Measurements from ENCODE around the gene CCNF. TPM values are rescaled to one million over a fixed set of nuclear protein-coding genes. Genes with fewer than 3 reads are reported as not detected.

CCNF gene
- total and polyA plus RNA-seq, 9 of the 15 experiments (the other 6 are each of a cell fraction or from before 2014, with no cell fraction given) = 4.1 to 70.1 (median 29.5) TPM

DNA sequence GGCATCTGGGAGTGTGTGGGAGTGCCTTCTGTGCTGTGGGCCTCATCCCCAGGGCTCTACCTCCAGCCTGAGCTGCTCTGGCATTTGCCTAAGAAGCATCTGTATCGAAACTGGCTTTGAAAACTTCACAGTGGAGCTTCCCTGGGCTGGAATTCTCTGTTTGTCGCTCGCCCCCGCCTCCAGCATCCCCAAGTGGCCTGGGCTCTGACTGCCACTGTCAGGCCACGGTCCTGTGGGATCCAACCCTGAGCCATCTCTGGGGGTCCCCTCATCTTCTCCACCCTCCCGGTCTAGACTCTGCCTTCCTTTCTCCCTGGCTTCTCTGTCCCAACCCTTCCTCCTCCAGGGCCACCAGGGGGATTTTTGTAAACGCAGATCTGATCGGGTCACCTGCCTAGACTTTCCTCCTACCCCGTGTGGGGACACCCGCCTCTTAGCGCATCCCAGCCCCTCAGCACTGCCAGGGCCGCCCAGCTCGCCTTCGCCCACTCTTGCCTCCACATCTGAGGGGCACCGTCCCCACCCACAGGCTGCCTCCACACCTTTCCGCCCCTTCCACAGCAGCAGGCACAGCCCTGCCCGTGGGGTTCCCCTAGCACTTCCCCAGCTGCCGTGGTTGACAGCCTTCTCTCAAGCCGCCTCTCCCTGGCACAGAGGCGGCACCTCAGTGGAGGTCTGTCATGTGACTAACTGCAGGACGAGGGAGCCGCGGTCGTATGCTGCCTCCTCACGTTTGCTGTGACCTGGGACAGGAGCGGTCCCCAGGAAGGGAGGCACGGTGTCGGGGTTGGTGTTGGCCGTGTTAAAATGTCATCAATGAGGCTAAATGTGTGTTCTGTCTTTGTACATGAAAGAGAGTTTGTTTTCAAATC is 57.6 kb downstream of the CCNF start:
- no peaks in the 10 kb centered on the region for H3K9me1 ChIP-seq (ENCODE audit: control insufficient read depth, insufficient read depth, low read length)
- H3K79me2 ChIP-seq (ENCODE audit: control insufficient read depth, insufficient read depth, low read length) = peaks cover 73% of the 10 kb centered on the region
- in situ Hi-C loops (cut with MboI) (no loop called here), intact Hi-C loops (cut with micrococcal nuclease) (no loop called here)
- DNase-seq (ENCODE audit: extremely low read depth in 1 of 4, low spot score in 3 of 4) = no peak
- no peaks in the 10 kb centered on the region for H3K27me3 ChIP-seq (ENCODE audit: control insufficient read depth in 2 of 2, insufficient read depth in 2 of 2, low read length in 2 of 2)
- peak; percentile 15 for FAIRE-seq
- BruUV-seq (replicated peaks) = no TSS peak
- POLR2A ChIA-PET = interaction anchor here (0.6 to 1.3 kb wide), 2 partner anchors 14 to 337 kb away, joined by 3 read pairs; no protein-coding TSS in a partner anchor
- H3K9ac ChIP-seq (ENCODE audit: insufficient read depth in 1 of 2, low read depth in 2 of 2, low read length in 2 of 2) = peak overlapping the region in 1 of 2 experiments; percentile 77; a peak in 2 of 4 replicates
- H2AFZ ChIP-seq (ENCODE audit: low read depth, low read length) = no peak overlapping the region
- no peak overlapping the region for H3K4me2 ChIP-seq (ENCODE audit: insufficient read depth, low read length)
- no peaks in the 10 kb centered on the region for H3K9me3 ChIP-seq (replicated peaks; ENCODE audit: control insufficient read depth, insufficient read depth, low read depth, low read length)
- WGBS (ENCODE audit: insufficient coverage, low coverage, missing lambda C conversion rate) = 90% methylated on average over 25 of the region's 29 CpGs
- peaks cover 24 to 77% of the 10 kb centered on the region in 2 experiments for H3K4me1 ChIP-seq (replicated peaks in 1 of 2; ENCODE audit: control insufficient read depth in 2 of 2, insufficient read depth in 2 of 2, low read length in 2 of 2)
- no peak for ATAC-seq
- H3K36me3 ChIP-seq (ENCODE audit: control insufficient read depth, insufficient read depth, low read length) = peaks cover 35% of the 10 kb centered on the region; the same call in 2 of the 3 replicates
- CTCF ChIA-PET (ENCODE audit: low intra/inter-chr PET ratio) = no interaction called here
- no peak overlapping the region for H3K4me3 ChIP-seq
- peaks cover 5% of the 10 kb centered on the region; the same call in 1 of the 2 replicates for H4K20me1 ChIP-seq (replicated peaks; ENCODE audit: control insufficient read depth, insufficient read depth, low read length)
- no peak overlapping the region for H3K27ac ChIP-seq (ENCODE audit: extremely low read depth, low read depth, low read length)
- TF ChIP-seq, protein P1, sequence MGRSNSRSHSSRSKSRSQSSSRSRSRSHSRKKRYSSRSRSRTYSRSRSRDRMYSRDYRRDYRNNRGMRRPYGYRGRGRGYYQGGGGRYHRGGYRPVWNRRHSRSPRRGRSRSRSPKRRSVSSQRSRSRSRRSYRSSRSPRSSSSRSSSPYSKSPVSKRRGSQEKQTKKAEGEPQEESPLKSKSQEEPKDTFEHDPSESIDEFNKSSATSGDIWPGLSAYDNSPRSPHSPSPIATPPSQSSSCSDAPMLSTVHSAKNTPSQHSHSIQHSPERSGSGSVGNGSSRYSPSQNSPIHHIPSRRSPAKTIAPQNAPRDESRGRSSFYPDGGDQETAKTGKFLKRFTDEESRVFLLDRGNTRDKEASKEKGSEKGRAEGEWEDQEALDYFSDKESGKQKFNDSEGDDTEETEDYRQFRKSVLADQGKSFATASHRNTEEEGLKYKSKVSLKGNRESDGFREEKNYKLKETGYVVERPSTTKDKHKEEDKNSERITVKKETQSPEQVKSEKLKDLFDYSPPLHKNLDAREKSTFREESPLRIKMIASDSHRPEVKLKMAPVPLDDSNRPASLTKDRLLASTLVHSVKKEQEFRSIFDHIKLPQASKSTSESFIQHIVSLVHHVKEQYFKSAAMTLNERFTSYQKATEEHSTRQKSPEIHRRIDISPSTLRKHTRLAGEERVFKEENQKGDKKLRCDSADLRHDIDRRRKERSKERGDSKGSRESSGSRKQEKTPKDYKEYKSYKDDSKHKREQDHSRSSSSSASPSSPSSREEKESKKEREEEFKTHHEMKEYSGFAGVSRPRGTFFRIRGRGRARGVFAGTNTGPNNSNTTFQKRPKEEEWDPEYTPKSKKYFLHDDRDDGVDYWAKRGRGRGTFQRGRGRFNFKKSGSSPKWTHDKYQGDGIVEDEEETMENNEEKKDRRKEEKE (IDR thresholded peaks at IDR 0.05; ENCODE audit: borderline replicate concordance in 1 of 2, control insufficient read depth in 1 of 2, low read depth in 2 of 2, low read length in 1 of 2) = no peak
- no peak for TF ChIP-seq ILF3 (IDR thresholded peaks at IDR 0.05; ENCODE audit: borderline replicate concordance)
- no peak for TF ChIP-seq ZNF507 (tag; conservative IDR thresholded peaks at IDR 0.05)
- TF ChIP-seq, protein P2, sequence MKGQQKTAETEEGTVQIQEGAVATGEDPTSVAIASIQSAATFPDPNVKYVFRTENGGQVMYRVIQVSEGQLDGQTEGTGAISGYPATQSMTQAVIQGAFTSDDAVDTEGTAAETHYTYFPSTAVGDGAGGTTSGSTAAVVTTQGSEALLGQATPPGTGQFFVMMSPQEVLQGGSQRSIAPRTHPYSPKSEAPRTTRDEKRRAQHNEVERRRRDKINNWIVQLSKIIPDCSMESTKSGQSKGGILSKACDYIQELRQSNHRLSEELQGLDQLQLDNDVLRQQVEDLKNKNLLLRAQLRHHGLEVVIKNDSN (CRISPR knock-in tag; IDR thresholded peaks at IDR 0.05) = peak; percentile 37; the same call in 1 of the 2 replicates
- TF ChIP-seq, protein P3, sequence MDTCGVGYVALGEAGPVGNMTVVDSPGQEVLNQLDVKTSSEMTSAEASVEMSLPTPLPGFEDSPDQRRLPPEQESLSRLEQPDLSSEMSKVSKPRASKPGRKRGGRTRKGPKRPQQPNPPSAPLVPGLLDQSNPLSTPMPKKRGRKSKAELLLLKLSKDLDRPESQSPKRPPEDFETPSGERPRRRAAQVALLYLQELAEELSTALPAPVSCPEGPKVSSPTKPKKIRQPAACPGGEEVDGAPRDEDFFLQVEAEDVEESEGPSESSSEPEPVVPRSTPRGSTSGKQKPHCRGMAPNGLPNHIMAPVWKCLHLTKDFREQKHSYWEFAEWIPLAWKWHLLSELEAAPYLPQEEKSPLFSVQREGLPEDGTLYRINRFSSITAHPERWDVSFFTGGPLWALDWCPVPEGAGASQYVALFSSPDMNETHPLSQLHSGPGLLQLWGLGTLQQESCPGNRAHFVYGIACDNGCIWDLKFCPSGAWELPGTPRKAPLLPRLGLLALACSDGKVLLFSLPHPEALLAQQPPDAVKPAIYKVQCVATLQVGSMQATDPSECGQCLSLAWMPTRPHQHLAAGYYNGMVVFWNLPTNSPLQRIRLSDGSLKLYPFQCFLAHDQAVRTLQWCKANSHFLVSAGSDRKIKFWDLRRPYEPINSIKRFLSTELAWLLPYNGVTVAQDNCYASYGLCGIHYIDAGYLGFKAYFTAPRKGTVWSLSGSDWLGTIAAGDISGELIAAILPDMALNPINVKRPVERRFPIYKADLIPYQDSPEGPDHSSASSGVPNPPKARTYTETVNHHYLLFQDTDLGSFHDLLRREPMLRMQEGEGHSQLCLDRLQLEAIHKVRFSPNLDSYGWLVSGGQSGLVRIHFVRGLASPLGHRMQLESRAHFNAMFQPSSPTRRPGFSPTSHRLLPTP (IDR thresholded peaks at IDR 0.05; ENCODE audit: borderline replicate concordance, extremely low read depth, insufficient read length) = no peak
- TF ChIP-seq, protein P4, sequence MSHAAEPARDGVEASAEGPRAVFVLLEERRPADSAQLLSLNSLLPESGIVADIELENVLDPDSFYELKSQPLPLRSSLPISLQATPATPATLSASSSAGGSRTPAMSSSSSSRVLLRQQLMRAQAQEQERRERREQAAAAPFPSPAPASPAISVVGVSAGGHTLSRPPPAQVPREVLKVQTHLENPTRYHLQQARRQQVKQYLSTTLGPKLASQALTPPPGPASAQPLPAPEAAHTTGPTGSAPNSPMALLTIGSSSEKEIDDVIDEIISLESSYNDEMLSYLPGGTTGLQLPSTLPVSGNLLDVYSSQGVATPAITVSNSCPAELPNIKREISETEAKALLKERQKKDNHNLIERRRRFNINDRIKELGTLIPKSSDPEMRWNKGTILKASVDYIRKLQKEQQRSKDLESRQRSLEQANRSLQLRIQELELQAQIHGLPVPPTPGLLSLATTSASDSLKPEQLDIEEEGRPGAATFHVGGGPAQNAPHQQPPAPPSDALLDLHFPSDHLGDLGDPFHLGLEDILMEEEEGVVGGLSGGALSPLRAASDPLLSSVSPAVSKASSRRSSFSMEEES (CRISPR knock-in tag; IDR thresholded peaks at IDR 0.05) = peak; percentile 40; the same call in 1 of the 2 replicates
- TF ChIP-seq, protein P5, sequence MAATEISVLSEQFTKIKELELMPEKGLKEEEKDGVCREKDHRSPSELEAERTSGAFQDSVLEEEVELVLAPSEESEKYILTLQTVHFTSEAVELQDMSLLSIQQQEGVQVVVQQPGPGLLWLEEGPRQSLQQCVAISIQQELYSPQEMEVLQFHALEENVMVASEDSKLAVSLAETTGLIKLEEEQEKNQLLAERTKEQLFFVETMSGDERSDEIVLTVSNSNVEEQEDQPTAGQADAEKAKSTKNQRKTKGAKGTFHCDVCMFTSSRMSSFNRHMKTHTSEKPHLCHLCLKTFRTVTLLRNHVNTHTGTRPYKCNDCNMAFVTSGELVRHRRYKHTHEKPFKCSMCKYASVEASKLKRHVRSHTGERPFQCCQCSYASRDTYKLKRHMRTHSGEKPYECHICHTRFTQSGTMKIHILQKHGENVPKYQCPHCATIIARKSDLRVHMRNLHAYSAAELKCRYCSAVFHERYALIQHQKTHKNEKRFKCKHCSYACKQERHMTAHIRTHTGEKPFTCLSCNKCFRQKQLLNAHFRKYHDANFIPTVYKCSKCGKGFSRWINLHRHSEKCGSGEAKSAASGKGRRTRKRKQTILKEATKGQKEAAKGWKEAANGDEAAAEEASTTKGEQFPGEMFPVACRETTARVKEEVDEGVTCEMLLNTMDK (IDR thresholded peaks at IDR 0.05; ENCODE audit: borderline replicate concordance, insufficient read depth, low read depth, low read length, poor library complexity, severe bottlenecking) = no peak

Measured in K562 (cell line).